GM12878 (cell line): ENCODE results near the gene LRP1. TPM values are rescaled to one million over a fixed set of nuclear protein-coding genes. Genes with fewer than 3 reads are reported as not detected.

Experiments used
- ATAC-seq: fragments of 200-7000 bp; cut with Tn5 transposase; 3 replicates; pipeline ENCODE4 v1.9.1; 2020; ENCODE audit warnings: mild to moderate bottlenecking, moderate library complexity
- BruUV-seq: library from RNA; stranded (reverse); fragments of 400-500 nt; replicated peaks from 2 replicates; lab custom pipeline; 2021; lab: Mats Ljungman, UMichigan
- CTCF ChIA-PET: fragments of 300-600 bp; sonication (Branson Sonifier 250); formaldehyde crosslinking; extraction: SDS; loops from one replicate; lab custom pipeline; 2021; ENCODE audit warnings: inconsistent platforms; lab: Yijun Ruan, JAX
- POLR2A ChIA-PET: fragments of 350-600 bp; formaldehyde crosslinking; extraction: SDS; loops from one replicate; lab custom pipeline; 2021; ENCODE audit warnings: inconsistent platforms; lab: Charles Lee
- RAD21 ChIA-PET: fragments of 300-600 bp; sonication (Branson Sonifier 250); formaldehyde crosslinking; loops from one replicate; lab custom pipeline; 2023; ENCODE audit warnings: antibody characterized with exemption; ENCODE audit not compliant: unreplicated experiment; lab: Charles Lee
- SMC1A ChIA-PET: fragments of 300-600 bp; sonication (Branson Sonifier 250); formaldehyde crosslinking; loops from one replicate; lab custom pipeline; 2023; ENCODE audit not compliant: unreplicated experiment, uncharacterized antibody; lab: Charles Lee
- DNase-seq: peaks from one replicate; pipeline ENCODE4 v3.0.0-alpha.2; 2011; ENCODE audit warnings: low read depth, low spot score
- FAIRE-seq: peaks from 3 replicates; lab custom pipeline; 2011; peaks lifted over from hg19 to GRCh38; lab: Jason Lieb, UNC
- H2AFZ ChIP-seq: 2 replicates; pipeline ENCODE4 v1.6.0; 2011; ENCODE audit warnings: low read depth, low read length, control low read depth; ENCODE audit not compliant: control insufficient read depth
- H3K27ac ChIP-seq: 2 replicates; pipeline ENCODE4 v1.5.1; 2011; ENCODE audit warnings: control low read depth; ENCODE audit not compliant: control insufficient read depth, insufficient read depth
- H3K27me3 ChIP-seq, 2 experiments: replicated peaks in 1 of 2; 2 replicates each; pipeline versions ENCODE4 v1.6.0 to v1.6.1; 2011; ENCODE audit warnings: low read length in 1 of 2; ENCODE audit not compliant: control insufficient read depth in 2 of 2, insufficient read depth in 2 of 2
- H3K36me3 ChIP-seq, 2 experiments: 2 replicates each; pipeline ENCODE4 v1.5.1; 2011; ENCODE audit warnings: low read length in 1 of 2; ENCODE audit not compliant: control insufficient read depth in 2 of 2, insufficient read depth in 2 of 2
- H3K4me1 ChIP-seq: 2 replicates; pipeline ENCODE4 v1.6.1; 2011; ENCODE audit warnings: mild to moderate bottlenecking, low read length, moderate library complexity, mixed read lengths; ENCODE audit not compliant: control insufficient read depth, insufficient read depth
- H3K4me2 ChIP-seq: 2 replicates; pipeline ENCODE4 v1.6.0; 2011; ENCODE audit warnings: control low read depth; ENCODE audit not compliant: control insufficient read depth, insufficient read depth
- H3K4me3 ChIP-seq: fragments of 200-600 bp; sonication (generic); 2 replicates; pipeline ENCODE4 v1.5.1; 2016
- H3K79me2 ChIP-seq: 2 replicates; pipeline ENCODE4 v1.6.0; 2011; ENCODE audit warnings: low read length; ENCODE audit not compliant: control insufficient read depth, insufficient read depth
- H3K9ac ChIP-seq: 2 replicates; pipeline ENCODE4 v1.8.0; 2011; ENCODE audit warnings: low read length, control low read depth, mixed read lengths; ENCODE audit not compliant: control insufficient read depth, insufficient read depth
- H3K9me3 ChIP-seq: replicated peaks from 3 replicates; pipeline ENCODE4 v1.5.1; 2011; ENCODE audit warnings: mild to moderate bottlenecking, low read length; ENCODE audit not compliant: control insufficient read depth, insufficient read depth
- H4K20me1 ChIP-seq: 2 replicates; pipeline ENCODE4 v1.6.0; 2011; ENCODE audit not compliant: control insufficient read depth, insufficient read depth
- BMI1 ChIP-seq: fragments of 450-650 bp; IDR thresholded peaks from 2 replicates; pipeline ENCODE4 v1.6.1; 2016; ENCODE audit warnings: mild to moderate bottlenecking, moderate library complexity, borderline replicate concordance
- CBX5 ChIP-seq: sonication (generic); IDR thresholded peaks from 2 replicates; pipeline ENCODE4 v1.6.1; 2016; ENCODE audit warnings: low read depth, moderate library complexity, mild to moderate bottlenecking, inconsistent platforms
- NR2C2 ChIP-seq: IDR thresholded peaks from 2 replicates; pipeline ENCODE4 v1.6.1; 2011; ENCODE audit warnings: borderline replicate concordance, low read depth; ENCODE audit not compliant: control insufficient read depth, insufficient read length
- POLR2A ChIP-seq: IDR thresholded peaks from 2 replicates; pipeline ENCODE4 v1.6.1; 2011; ENCODE audit warnings: low read depth, mild to moderate bottlenecking, low read length
- RBBP5 ChIP-seq: fragments of 200-600 bp; sonication (generic); conservative IDR thresholded peaks from 2 replicates; pipeline ENCODE4 v1.6.1; 2016
- RCOR1 ChIP-seq: conservative IDR thresholded peaks from 2 replicates; pipeline ENCODE4 v1.6.1; 2012; ENCODE audit warnings: low read depth, low read length, improper control_type of control experiment
- SMAD5 ChIP-seq: IDR thresholded peaks from 2 replicates; pipeline ENCODE4 v1.6.1; 2016; ENCODE audit warnings: antibody characterized with exemption, low read depth
- SP1 ChIP-seq: IDR thresholded peaks from one replicate; pipeline ENCODE4 v1.6.1; 2011; ENCODE audit warnings: low read depth, low read length
- TCF3 ChIP-seq: IDR thresholded peaks from 2 replicates; pipeline ENCODE4 v1.6.1; 2012; ENCODE audit warnings: low read depth, mild to moderate bottlenecking, low read length, borderline replicate concordance; ENCODE audit not compliant: insufficient read depth
- ZNF384 ChIP-seq: IDR thresholded peaks from 2 replicates; pipeline ENCODE4 v1.6.1; 2012; ENCODE audit warnings: low read depth, mild to moderate bottlenecking, low read length, improper control_type of control experiment, borderline replicate concordance
- WGBS: methylation state at CpG from one replicate; pipeline ENCODE4 v1.1.6; 2016; ENCODE audit warnings: low lambda C conversion rate; ENCODE audit not compliant: insufficient replicate concordance, insufficient coverage; ENCODE audit errors: missing lambda C conversion rate; 5-methylcytosine and 5-hydroxymethylcytosine counted together
- in situ Hi-C: fragments of 300-500 bp; cut with MboI; formaldehyde crosslinking; loops from 9 replicates; pipeline ENCODE4 v1.14.3; 2018; ENCODE audit warnings: mixed read lengths
- intact Hi-C: fragments of 100-400 bp; cut with micrococcal nuclease; formaldehyde crosslinking; loops from one replicate; pipeline ENCODE4 v1.14.2; 2022; ENCODE audit not compliant: unreplicated experiment
- polyA plus RNA-seq, 11 experiments: library from polyadenylated mRNA; depleted of rRNA in 4 of 11; unstranded in 6 of 11; stranded (reverse) in 5 of 11; fragments of >200 nt; fragmentation: Nextera tagmentation in 4 of 11; fragmentation: Illumina TruSeq in 1 of 11; extraction: Ambion mirVana in 4 of 11; extraction: Trizol in 1 of 11; gene quantifications; 1 replicate in 1 of 11; 2 replicates in 10 of 11; pipeline versions ENCODE4 v1.2.1 to v1.2.3, GENCODE V29; 2011 to 2016; ENCODE audit warnings: inconsistent platforms in 2 of 11, missing spikeins in 2 of 11, low read depth in 1 of 11
- total RNA-seq, 4 experiments: library from RNA; depleted of rRNA in 3 of 4; stranded (reverse); fragments of >200 nt in 3 of 4; fragmentation: Illumina TruSeq in 1 of 4; extraction: Trizol in 1 of 4; gene quantifications; 2 replicates each; pipeline versions ENCODE4 v1.2.1 to v1.2.3, GENCODE V29; 2013 to 2021
- TF ChIP-seq, protein P1 (sequence below): IDR thresholded peaks from 2 replicates; pipeline ENCODE4 v1.6.1; 2011; ENCODE audit warnings: low read depth, low read length, improper control_type of control experiment, borderline replicate concordance

The LRP1 gene
- total and polyA plus RNA-seq, 10 of the 15 experiments (the other 5 are each of a cell fraction or from before 2014, with no cell fraction given) = under 0.01 to 1.1 (median 0.20) TPM; not detected in 2

DNA sequence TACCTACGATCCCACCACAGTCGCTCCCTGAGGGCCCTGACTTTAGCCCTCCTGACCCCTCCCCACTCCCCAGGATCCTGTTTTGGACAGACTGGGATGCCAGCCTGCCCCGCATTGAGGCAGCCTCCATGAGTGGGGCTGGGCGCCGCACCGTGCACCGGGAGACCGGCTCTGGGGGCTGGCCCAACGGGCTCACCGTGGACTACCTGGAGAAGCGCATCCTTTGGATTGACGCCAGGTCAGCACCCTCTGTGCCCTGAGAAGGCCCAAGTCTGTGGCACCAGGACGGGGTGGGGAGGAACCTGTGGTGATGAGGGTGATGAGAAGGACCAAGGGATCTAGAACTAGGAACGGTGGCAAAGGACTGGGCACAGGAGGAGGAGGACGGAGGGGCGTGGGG lies 49.1 kb downstream of the LRP1 start:
- no peak overlapping the region for H3K9ac ChIP-seq
- ChIA-PET SMC1A (no interaction called here), POLR2A (no interaction called here), CTCF (interaction anchor here (1.3 to 2.2 kb wide), 2 partner anchors 66 to 172 kb away, joined by 5 to 11 read pairs; partner anchors contain the start of gene STAT6), RAD21 (interaction anchor here (0.8 kb wide), 1 partner anchor 65 kb away, joined by 4 read pairs; no protein-coding TSS in a partner anchor)
- H3K4me2 ChIP-seq = no peak overlapping the region
- no TSS peak for BruUV-seq
- 62% methylated on average over 13 of the region's 16 CpGs for WGBS
- H3K79me2 ChIP-seq = no peaks in the 10 kb centered on the region
- H2AFZ ChIP-seq = no peak overlapping the region
- no peaks in the 10 kb centered on the region; the same call in 1 of the 2 replicates for H4K20me1 ChIP-seq
- DNase-seq (no peak), FAIRE-seq (no peak), ATAC-seq (no peak)
- in situ Hi-C loops = loop anchor here (5.0 kb wide), 1 partner anchor 420 kb away; no protein-coding TSS in a partner anchor
- no peaks in the 10 kb centered on the region for H3K36me3 ChIP-seq
- H3K27me3 ChIP-seq = no peaks in the 10 kb centered on the region; a peak in 2 of 4 replicates
- no peaks in the 10 kb centered on the region for H3K9me3 ChIP-seq
- H3K4me1 ChIP-seq = no peaks in the 10 kb centered on the region
- intact Hi-C loops = no loop called here
- H3K4me3 ChIP-seq = no peak overlapping the region
- H3K27ac ChIP-seq = no peak overlapping the region
- TF ChIP-seq RCOR1 (no peak), TCF3 (no peak), NR2C2 (no peak), SP1 (no peak), BMI1 (no peak), CBX5 (no peak), ZNF384 (no peak), SMAD5 (no peak), POLR2A (no peak), RBBP5 (no peak)
- TF ChIP-seq, protein P1, sequence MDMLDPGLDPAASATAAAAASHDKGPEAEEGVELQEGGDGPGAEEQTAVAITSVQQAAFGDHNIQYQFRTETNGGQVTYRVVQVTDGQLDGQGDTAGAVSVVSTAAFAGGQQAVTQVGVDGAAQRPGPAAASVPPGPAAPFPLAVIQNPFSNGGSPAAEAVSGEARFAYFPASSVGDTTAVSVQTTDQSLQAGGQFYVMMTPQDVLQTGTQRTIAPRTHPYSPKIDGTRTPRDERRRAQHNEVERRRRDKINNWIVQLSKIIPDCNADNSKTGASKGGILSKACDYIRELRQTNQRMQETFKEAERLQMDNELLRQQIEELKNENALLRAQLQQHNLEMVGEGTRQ = no peak
